Astrocyte (in vitro differentiated cells and primary cell): ENCODE measurements around the gene STK33.

Experiments
- EZH2 ChIP-seq: IDR thresholded peaks from 2 replicates; pipeline ENCODE4 v1.6.1; 2012; ENCODE audit warnings: mild to moderate bottlenecking, low read length, inconsistent platforms; ENCODE audit not compliant: insufficient read depth
- TF ChIP-seq, protein P1 (sequence below): IDR thresholded peaks from 2 replicates; pipeline ENCODE4 v1.5.1; 2011; ENCODE audit warnings: low read depth, mild to moderate bottlenecking, inconsistent platforms, low read length, moderate library complexity; ENCODE audit not compliant: insufficient read depth

DNA sequence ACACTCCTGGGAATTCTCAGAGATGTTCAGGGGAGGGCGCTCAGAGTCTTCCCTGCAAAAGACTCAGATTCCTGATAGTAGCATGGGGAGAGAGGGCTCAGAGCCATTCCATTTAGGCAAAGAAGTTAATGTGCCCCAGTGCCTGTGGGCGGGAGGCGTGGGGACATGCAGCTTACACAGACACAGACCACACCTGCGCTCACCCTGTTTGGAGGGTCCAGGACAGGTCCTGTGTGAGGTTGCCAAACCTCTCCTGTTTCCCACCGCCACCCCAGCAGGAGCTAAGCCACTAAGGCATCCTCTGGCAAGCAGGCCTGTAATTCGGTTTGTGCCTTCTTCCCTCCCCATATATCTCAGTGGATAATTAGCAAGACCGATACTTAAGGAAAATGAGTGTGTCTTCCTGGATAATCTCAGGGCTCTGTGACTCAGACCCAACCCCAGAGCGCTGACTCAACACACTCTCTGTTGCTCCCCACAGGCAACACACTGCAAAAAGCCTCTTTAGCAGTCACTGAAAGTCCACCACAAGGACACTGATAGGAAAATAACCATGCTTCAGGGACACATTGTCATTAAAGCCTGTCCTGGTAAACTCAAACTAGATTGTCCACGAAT, 211.5 kb downstream of the STK33 start:
- TF ChIP-seq, protein P1, sequence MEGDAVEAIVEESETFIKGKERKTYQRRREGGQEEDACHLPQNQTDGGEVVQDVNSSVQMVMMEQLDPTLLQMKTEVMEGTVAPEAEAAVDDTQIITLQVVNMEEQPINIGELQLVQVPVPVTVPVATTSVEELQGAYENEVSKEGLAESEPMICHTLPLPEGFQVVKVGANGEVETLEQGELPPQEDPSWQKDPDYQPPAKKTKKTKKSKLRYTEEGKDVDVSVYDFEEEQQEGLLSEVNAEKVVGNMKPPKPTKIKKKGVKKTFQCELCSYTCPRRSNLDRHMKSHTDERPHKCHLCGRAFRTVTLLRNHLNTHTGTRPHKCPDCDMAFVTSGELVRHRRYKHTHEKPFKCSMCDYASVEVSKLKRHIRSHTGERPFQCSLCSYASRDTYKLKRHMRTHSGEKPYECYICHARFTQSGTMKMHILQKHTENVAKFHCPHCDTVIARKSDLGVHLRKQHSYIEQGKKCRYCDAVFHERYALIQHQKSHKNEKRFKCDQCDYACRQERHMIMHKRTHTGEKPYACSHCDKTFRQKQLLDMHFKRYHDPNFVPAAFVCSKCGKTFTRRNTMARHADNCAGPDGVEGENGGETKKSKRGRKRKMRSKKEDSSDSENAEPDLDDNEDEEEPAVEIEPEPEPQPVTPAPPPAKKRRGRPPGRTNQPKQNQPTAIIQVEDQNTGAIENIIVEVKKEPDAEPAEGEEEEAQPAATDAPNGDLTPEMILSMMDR: no peak
- TF ChIP-seq EZH2: no peak
